GM12878 (cell line): Measurements from ENCODE around the gene TNNT2. TPM values are rescaled to one million over a fixed set of nuclear protein-coding genes. Genes with fewer than 3 reads are reported as not detected.

Experiments
- ATAC-seq: fragments of 200-7000 bp; cut with Tn5 transposase; 3 replicates; pipeline ENCODE4 v1.9.1; 2020; ENCODE audit warnings: mild to moderate bottlenecking, moderate library complexity
- BruUV-seq: library from RNA; stranded (reverse); fragments of 400-500 nt; replicated peaks from 2 replicates; lab custom pipeline; 2021; lab: Mats Ljungman, UMichigan
- CTCF ChIA-PET: fragments of 300-600 bp; sonication (Branson Sonifier 250); formaldehyde crosslinking; extraction: SDS; loops from one replicate; lab custom pipeline; 2021; ENCODE audit warnings: inconsistent platforms; lab: Yijun Ruan, JAX
- POLR2A ChIA-PET: fragments of 350-600 bp; formaldehyde crosslinking; extraction: SDS; loops from one replicate; lab custom pipeline; 2021; ENCODE audit warnings: inconsistent platforms; lab: Charles Lee
- RAD21 ChIA-PET: fragments of 300-600 bp; sonication (Branson Sonifier 250); formaldehyde crosslinking; loops from one replicate; lab custom pipeline; 2023; ENCODE audit warnings: antibody characterized with exemption; ENCODE audit not compliant: unreplicated experiment; lab: Charles Lee
- SMC1A ChIA-PET: fragments of 300-600 bp; sonication (Branson Sonifier 250); formaldehyde crosslinking; loops from one replicate; lab custom pipeline; 2023; ENCODE audit not compliant: unreplicated experiment, uncharacterized antibody; lab: Charles Lee
- DNase-seq: peaks from one replicate; pipeline ENCODE4 v3.0.0-alpha.2; 2011; ENCODE audit warnings: low read depth, low spot score
- FAIRE-seq: peaks from 3 replicates; lab custom pipeline; 2011; peaks lifted over from hg19 to GRCh38; lab: Jason Lieb, UNC
- H2AFZ ChIP-seq: 2 replicates; pipeline ENCODE4 v1.6.0; 2011; ENCODE audit warnings: low read depth, low read length, control low read depth; ENCODE audit not compliant: control insufficient read depth
- H3K27ac ChIP-seq: 2 replicates; pipeline ENCODE4 v1.5.1; 2011; ENCODE audit warnings: control low read depth; ENCODE audit not compliant: control insufficient read depth, insufficient read depth
- H3K27me3 ChIP-seq, 2 experiments: replicated peaks in 1 of 2; 2 replicates each; pipeline versions ENCODE4 v1.6.0 to v1.6.1; 2011; ENCODE audit warnings: low read length in 1 of 2; ENCODE audit not compliant: control insufficient read depth in 2 of 2, insufficient read depth in 2 of 2
- H3K36me3 ChIP-seq, 2 experiments: 2 replicates each; pipeline ENCODE4 v1.5.1; 2011; ENCODE audit warnings: low read length in 1 of 2; ENCODE audit not compliant: control insufficient read depth in 2 of 2, insufficient read depth in 2 of 2
- H3K4me1 ChIP-seq: 2 replicates; pipeline ENCODE4 v1.6.1; 2011; ENCODE audit warnings: mild to moderate bottlenecking, low read length, moderate library complexity, mixed read lengths; ENCODE audit not compliant: control insufficient read depth, insufficient read depth
- H3K4me2 ChIP-seq: 2 replicates; pipeline ENCODE4 v1.6.0; 2011; ENCODE audit warnings: control low read depth; ENCODE audit not compliant: control insufficient read depth, insufficient read depth
- H3K4me3 ChIP-seq: fragments of 200-600 bp; sonication (generic); 2 replicates; pipeline ENCODE4 v1.5.1; 2016
- H3K79me2 ChIP-seq: 2 replicates; pipeline ENCODE4 v1.6.0; 2011; ENCODE audit warnings: low read length; ENCODE audit not compliant: control insufficient read depth, insufficient read depth
- H3K9ac ChIP-seq: 2 replicates; pipeline ENCODE4 v1.8.0; 2011; ENCODE audit warnings: low read length, control low read depth, mixed read lengths; ENCODE audit not compliant: control insufficient read depth, insufficient read depth
- H3K9me3 ChIP-seq: replicated peaks from 3 replicates; pipeline ENCODE4 v1.5.1; 2011; ENCODE audit warnings: mild to moderate bottlenecking, low read length; ENCODE audit not compliant: control insufficient read depth, insufficient read depth
- H4K20me1 ChIP-seq: 2 replicates; pipeline ENCODE4 v1.6.0; 2011; ENCODE audit not compliant: control insufficient read depth, insufficient read depth
- E2F4 ChIP-seq: IDR thresholded peaks from 2 replicates; pipeline ENCODE4 v1.6.1; 2012; ENCODE audit warnings: low read depth, low read length, improper control_type of control experiment
- IKZF1 ChIP-seq: fragments of 450-650 bp; conservative IDR thresholded peaks from 2 replicates; pipeline ENCODE4 v1.6.1; 2017; ENCODE audit warnings: antibody characterized with exemption, mild to moderate bottlenecking
- IKZF2 ChIP-seq, 2 experiments: fragments of 450-650 bp; IDR thresholded peaks; 2 replicates each; pipeline ENCODE4 v1.6.1; 2017; ENCODE audit warnings: mild to moderate bottlenecking in 2 of 2, moderate library complexity in 2 of 2
- MEF2B ChIP-seq: fragments of 450-650 bp; IDR thresholded peaks from 2 replicates; pipeline ENCODE4 v1.6.1; 2018; ENCODE audit warnings: mild to moderate bottlenecking, moderate library complexity; ENCODE audit not compliant: partially characterized antibody, poor library complexity, severe bottlenecking
- MTA3 ChIP-seq: IDR thresholded peaks from 2 replicates; pipeline ENCODE4 v1.6.1; 2012; ENCODE audit warnings: low read length, inconsistent platforms, borderline replicate concordance
- POU2F2 ChIP-seq: IDR thresholded peaks from 3 replicates; pipeline ENCODE4 v1.6.1; 2011; ENCODE audit warnings: low read depth, mild to moderate bottlenecking, low read length, borderline replicate concordance
- RELA ChIP-seq: fragments of 450-650 bp; IDR thresholded peaks from 2 replicates; pipeline ENCODE4 v1.8.0; 2014; ENCODE audit warnings: borderline replicate concordance; ENCODE audit not compliant: partially characterized antibody
- SREBF1 ChIP-seq: IDR thresholded peaks from 2 replicates; pipeline ENCODE4 v1.6.1; 2012; ENCODE audit warnings: mild to moderate bottlenecking, low read length
- SUPT20H ChIP-seq: IDR thresholded peaks from 2 replicates; pipeline ENCODE4 v1.6.1; 2011; ENCODE audit warnings: low read depth, mild to moderate bottlenecking, low read length, moderate library complexity, borderline replicate concordance; ENCODE audit not compliant: control insufficient read depth
- TCF7 ChIP-seq: IDR thresholded peaks from 2 replicates; pipeline ENCODE4 v1.6.1; 2014; ENCODE audit warnings: antibody characterized with exemption, borderline replicate concordance
- ZBTB33 ChIP-seq: fragments of 450-650 bp; IDR thresholded peaks from 2 replicates; pipeline ENCODE4 v1.6.1; 2017; ENCODE audit warnings: mild to moderate bottlenecking
- ZNF24 ChIP-seq: fragments of 450-650 bp; IDR thresholded peaks from 2 replicates; pipeline ENCODE4 v1.6.1; 2017; ENCODE audit warnings: antibody characterized with exemption, mild to moderate bottlenecking
- WGBS: methylation state at CpG from one replicate; pipeline ENCODE4 v1.1.6; 2016; ENCODE audit warnings: low lambda C conversion rate; ENCODE audit not compliant: insufficient replicate concordance, insufficient coverage; ENCODE audit errors: missing lambda C conversion rate; 5-methylcytosine and 5-hydroxymethylcytosine counted together
- in situ Hi-C: fragments of 300-500 bp; cut with MboI; formaldehyde crosslinking; loops from 9 replicates; pipeline ENCODE4 v1.14.3; 2018; ENCODE audit warnings: mixed read lengths
- intact Hi-C: fragments of 100-400 bp; cut with micrococcal nuclease; formaldehyde crosslinking; loops from one replicate; pipeline ENCODE4 v1.14.2; 2022; ENCODE audit not compliant: unreplicated experiment
- polyA plus RNA-seq, 11 experiments: library from polyadenylated mRNA; depleted of rRNA in 4 of 11; unstranded in 6 of 11; stranded (reverse) in 5 of 11; fragments of >200 nt; fragmentation: Nextera tagmentation in 4 of 11; fragmentation: Illumina TruSeq in 1 of 11; extraction: Ambion mirVana in 4 of 11; extraction: Trizol in 1 of 11; gene quantifications; 1 replicate in 1 of 11; 2 replicates in 10 of 11; pipeline versions ENCODE4 v1.2.1 to v1.2.3, GENCODE V29; 2011 to 2016; ENCODE audit warnings: inconsistent platforms in 2 of 11, missing spikeins in 2 of 11, low read depth in 1 of 11
- total RNA-seq, 4 experiments: library from RNA; depleted of rRNA in 3 of 4; stranded (reverse); fragments of >200 nt in 3 of 4; fragmentation: Illumina TruSeq in 1 of 4; extraction: Trizol in 1 of 4; gene quantifications; 2 replicates each; pipeline versions ENCODE4 v1.2.1 to v1.2.3, GENCODE V29; 2013 to 2021

Gene TNNT2
- total and polyA plus RNA-seq, 10 of the 15 experiments (the other 5 are each of a cell fraction or from before 2014, with no cell fraction given): 2.2 TPM; not detected in 9

GRCh38 chr1:201422436-201423030 is 45.1 kb upstream of the TNNT2 start:
- no peak for DNase-seq
- no peaks in the 10 kb centered on the region; a peak in 1 of 4 replicates for H3K27me3 ChIP-seq
- 8% methylated on average over 6 of the region's 6 CpGs for WGBS
- no peak overlapping the region for H2AFZ ChIP-seq
- no peaks in the 10 kb centered on the region for H4K20me1 ChIP-seq
- SMC1A ChIA-PET: interaction anchor here (1.5 to 2.0 kb wide), 2 partner anchors 9 to 16 kb away, joined by 4 to 14 read pairs; no protein-coding TSS in a partner anchor
- in situ Hi-C loops (no loop called here), intact Hi-C loops (no loop called here)
- no peak for FAIRE-seq
- CTCF ChIA-PET: interaction anchor here (0.7 to 5.0 kb wide), 3 partner anchors 13 to 36 kb away, joined by 3 to 25 read pairs (median 4); no protein-coding TSS in a partner anchor
- POLR2A ChIA-PET: no interaction called here
- no peak overlapping the region for H3K4me3 ChIP-seq
- H3K36me3 ChIP-seq: no peaks in the 10 kb centered on the region
- no TSS peak for BruUV-seq
- H3K9me3 ChIP-seq: no peaks in the 10 kb centered on the region; the same call in 2 of the 3 replicates
- ATAC-seq: peak; percentile 28
- no peak overlapping the region for H3K4me2 ChIP-seq
- RAD21 ChIA-PET: interaction anchor here (1.1 to 2.5 kb wide), 2 partner anchors 13 kb away, joined by 3 to 10 read pairs; no protein-coding TSS in a partner anchor
- TF ChIP-seq SUPT20H: no peak
- TF ChIP-seq ZNF24: no peak
- peak; percentile 24; the same call in 1 of the 2 replicates for TF ChIP-seq IKZF1
- peak; percentile 79 for TF ChIP-seq MEF2B
- no peaks in the 10 kb centered on the region for H3K79me2 ChIP-seq
- peaks cover 12% of the 10 kb centered on the region for H3K4me1 ChIP-seq
- no peak overlapping the region for H3K27ac ChIP-seq
- no peak overlapping the region for H3K9ac ChIP-seq

- ChIA-PET SMC1A (interaction anchor here (1.1 to 3.0 kb wide), 4 partner anchors 9 to 36 kb away, joined by 4 to 16 read pairs (median 9); no protein-coding TSS in a partner anchor), CTCF (interaction anchor here (0.7 to 5.0 kb wide), 6 partner anchors 12 to 60 kb away, joined by 3 to 25 read pairs (median 4); no protein-coding TSS in a partner anchor), POLR2A (interaction anchor here (0.5 kb wide), 1 partner anchor 34 kb away, joined by 3 read pairs; no protein-coding TSS in a partner anchor), RAD21 (interaction anchor here (1.1 to 3.0 kb wide), 4 partner anchors 12 to 36 kb away, joined by 3 to 17 read pairs (median 8); no protein-coding TSS in a partner anchor)
- H3K9ac ChIP-seq: no peak overlapping the region
- H3K9me3 ChIP-seq: no peaks in the 10 kb centered on the region; the same call in 2 of the 3 replicates
- H3K27me3 ChIP-seq: no peaks in the 10 kb centered on the region; a peak in 1 of 4 replicates
- H4K20me1 ChIP-seq: no peaks in the 10 kb centered on the region
- H3K4me1 ChIP-seq: peaks cover 12% of the 10 kb centered on the region
- H3K4me2 ChIP-seq: no peak overlapping the region
- no peak overlapping the region for H2AFZ ChIP-seq
- no peak for ATAC-seq
- H3K4me3 ChIP-seq: no peak overlapping the region
- no peak overlapping the region for H3K27ac ChIP-seq
- WGBS: 0% methylated on average over 3 of the region's 3 CpGs
- BruUV-seq: no TSS peak
- DNase-seq: no peak
- intact Hi-C loops (no loop called here), in situ Hi-C loops (no loop called here)
- no peaks in the 10 kb centered on the region for H3K79me2 ChIP-seq
- no peaks in the 10 kb centered on the region for H3K36me3 ChIP-seq
- FAIRE-seq: no peak
- TF ChIP-seq POU2F2: no peak
- TF ChIP-seq TCF7: no peak
- TF ChIP-seq RELA: no peak
- TF ChIP-seq MTA3: no peak
- TF ChIP-seq IKZF2 (IDR thresholded peaks at IDR 0.05): no peak
- no peak for TF ChIP-seq E2F4
- no peak for TF ChIP-seq ZBTB33
- TF ChIP-seq SUPT20H: no peak
- TF ChIP-seq SREBF1: no peak
These were observed 44.5 kb upstream of the TNNT2 start for GRCh38 chr1:201422026-201422425.
